Hepatocyte (in vitro differentiated cells): ENCODE measurements around the gene MAPK11. TPM values are rescaled to one million over a fixed set of nuclear protein-coding genes. Genes with fewer than 3 reads are reported as not detected.

Source experiments
- DNase-seq: peaks from one replicate; pipeline ENCODE4 v3.0.0-alpha.2; 2016; ENCODE audit warnings: low spot score
- H2AFZ ChIP-seq: fragments of 200-600 bp; sonication (generic); 2 replicates; pipeline ENCODE4 v1.6.0; 2016; ENCODE audit warnings: antibody characterized with exemption, mild to moderate bottlenecking
- H3K27ac ChIP-seq: fragments of 200-600 bp; sonication (generic); 2 replicates; pipeline ENCODE4 v1.5.1; 2016; ENCODE audit warnings: mild to moderate bottlenecking
- H3K27me3 ChIP-seq: fragments of 200-600 bp; sonication (generic); 2 replicates; pipeline ENCODE4 v1.6.1; 2016
- H3K36me3 ChIP-seq: fragments of 200-600 bp; sonication (generic); replicated peaks from 2 replicates; pipeline ENCODE4 v1.5.1; 2016; ENCODE audit warnings: low read depth; ENCODE audit not compliant: insufficient read depth
- H3K4me1 ChIP-seq: fragments of 200-600 bp; sonication (generic); 2 replicates; pipeline ENCODE4 v1.5.1; 2016; ENCODE audit warnings: mild to moderate bottlenecking, moderate library complexity; ENCODE audit not compliant: insufficient read depth
- H3K4me2 ChIP-seq: fragments of 200-600 bp; sonication (generic); 2 replicates; pipeline ENCODE4 v1.6.0; 2016
- H3K4me3 ChIP-seq: fragments of 200-600 bp; sonication (generic); 2 replicates; pipeline ENCODE4 v1.5.1; 2016; ENCODE audit warnings: mild to moderate bottlenecking
- H3K79me2 ChIP-seq: fragments of 200-600 bp; sonication (generic); 2 replicates; pipeline ENCODE4 v1.6.0; 2017; ENCODE audit warnings: mild to moderate bottlenecking
- H3K9me2 ChIP-seq: fragments of 200-600 bp; sonication (generic); replicated peaks from 2 replicates; pipeline ENCODE4 v1.6.0; 2017; ENCODE audit warnings: mild to moderate bottlenecking; ENCODE audit not compliant: insufficient read depth
- H3K9me3 ChIP-seq: fragments of 200-600 bp; sonication (generic); 2 replicates; pipeline ENCODE4 v1.5.1; 2016; ENCODE audit warnings: low read depth, mild to moderate bottlenecking
- H4K20me1 ChIP-seq: fragments of 200-600 bp; sonication (generic); 2 replicates; pipeline ENCODE4 v1.6.0; 2016; ENCODE audit warnings: mild to moderate bottlenecking; ENCODE audit not compliant: insufficient read depth, poor library complexity, severe bottlenecking
- EZH2 ChIP-seq: fragments of 200-600 bp; sonication (generic); IDR thresholded peaks from 2 replicates; pipeline ENCODE4 v1.6.1; 2016; ENCODE audit warnings: antibody characterized with exemption, mild to moderate bottlenecking, borderline replicate concordance
- EZH2phosphoT487 ChIP-seq: fragments of 200-600 bp; sonication (generic); IDR thresholded peaks from one replicate; pipeline ENCODE4 v1.6.1; 2018; ENCODE audit warnings: antibody characterized with exemption, mild to moderate bottlenecking, low read depth, moderate library complexity; ENCODE audit not compliant: unreplicated experiment, severe bottlenecking
- WGBS: methylation state at CpG from one replicate; pipeline ENCODE4 v1.1.6; 2016; ENCODE audit warnings: low lambda C conversion rate; ENCODE audit errors: missing lambda C conversion rate; 5-methylcytosine and 5-hydroxymethylcytosine counted together
- polyA plus RNA-seq: library from polyadenylated mRNA; unstranded; fragments of >200 nt; fragmentation: Nextera tagmentation; extraction: Ambion mirVana; gene quantifications from 2 replicates; pipeline ENCODE4 v1.2.1, GENCODE V29; 2016
- total RNA-seq: library from RNA; depleted of rRNA; stranded (reverse); fragments of >200 nt; gene quantifications from 2 replicates; pipeline ENCODE4 v1.2.3, GENCODE V29; 2014
- TF ChIP-seq, protein P1 (sequence below): fragments of 200-600 bp; sonication (generic); IDR thresholded peaks from 2 replicates; pipeline ENCODE4 v1.5.1; 2016; ENCODE audit warnings: antibody characterized with exemption, mild to moderate bottlenecking; ENCODE audit not compliant: poor library complexity

Gene MAPK11
- total and polyA plus RNA-seq, 2 experiments from 2014 or later: 1.1 to 2.3 TPM

- Histone ChIP-seq H3K27me3 (no peaks in the 10 kb centered on the region), H4K20me1 (peaks cover 36% of the 10 kb centered on the region), H3K4me1 (peaks cover 12% of the 10 kb centered on the region), H2AFZ (no peak overlapping the region), H3K79me2 (peaks cover 50% of the 10 kb centered on the region), H3K36me3 (no peaks in the 10 kb centered on the region), H3K4me3 (no peak overlapping the region), H3K9me2 (no peaks in the 10 kb centered on the region), H3K27ac (no peak overlapping the region), H3K9me3 (no peaks in the 10 kb centered on the region), H3K4me2 (no peak overlapping the region)
- TF ChIP-seq, protein P1, sequence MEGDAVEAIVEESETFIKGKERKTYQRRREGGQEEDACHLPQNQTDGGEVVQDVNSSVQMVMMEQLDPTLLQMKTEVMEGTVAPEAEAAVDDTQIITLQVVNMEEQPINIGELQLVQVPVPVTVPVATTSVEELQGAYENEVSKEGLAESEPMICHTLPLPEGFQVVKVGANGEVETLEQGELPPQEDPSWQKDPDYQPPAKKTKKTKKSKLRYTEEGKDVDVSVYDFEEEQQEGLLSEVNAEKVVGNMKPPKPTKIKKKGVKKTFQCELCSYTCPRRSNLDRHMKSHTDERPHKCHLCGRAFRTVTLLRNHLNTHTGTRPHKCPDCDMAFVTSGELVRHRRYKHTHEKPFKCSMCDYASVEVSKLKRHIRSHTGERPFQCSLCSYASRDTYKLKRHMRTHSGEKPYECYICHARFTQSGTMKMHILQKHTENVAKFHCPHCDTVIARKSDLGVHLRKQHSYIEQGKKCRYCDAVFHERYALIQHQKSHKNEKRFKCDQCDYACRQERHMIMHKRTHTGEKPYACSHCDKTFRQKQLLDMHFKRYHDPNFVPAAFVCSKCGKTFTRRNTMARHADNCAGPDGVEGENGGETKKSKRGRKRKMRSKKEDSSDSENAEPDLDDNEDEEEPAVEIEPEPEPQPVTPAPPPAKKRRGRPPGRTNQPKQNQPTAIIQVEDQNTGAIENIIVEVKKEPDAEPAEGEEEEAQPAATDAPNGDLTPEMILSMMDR: no peak
- TF ChIP-seq EZH2phosphoT487 (no peak), EZH2 (no peak)
- 94% methylated on average over 40 of the region's 40 CpGs for WGBS
- DNase-seq: no peak
Observed at GRCh38 chr22:50286701-50287318, 16.6 kb upstream of the MAPK11 start.

DNA sequence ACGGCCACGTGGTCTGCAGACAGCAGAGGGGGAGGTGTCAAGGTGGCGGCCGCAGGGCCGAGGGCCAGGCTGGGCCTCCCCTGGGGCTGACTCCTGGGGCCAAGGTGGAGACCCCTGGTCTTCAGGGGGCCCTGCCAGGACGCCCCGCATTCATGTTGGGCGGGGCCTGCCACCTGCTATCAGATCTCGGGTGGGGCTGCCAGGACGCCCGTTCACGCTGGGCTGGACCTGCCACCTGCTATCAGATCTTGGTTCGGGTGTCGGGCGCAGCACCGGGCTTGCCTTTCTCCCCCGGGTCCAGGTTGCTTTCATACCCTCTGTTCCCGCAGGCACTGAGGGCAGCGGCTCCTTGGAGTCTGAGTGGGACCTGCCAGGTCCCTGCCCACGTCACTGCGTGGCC is 16.1 kb upstream of the MAPK11 start:
- Histone ChIP-seq H4K20me1 (peaks cover 30% of the 10 kb centered on the region), H3K36me3 (no peaks in the 10 kb centered on the region), H3K4me2 (no peak overlapping the region), H3K27me3 (no peaks in the 10 kb centered on the region), H3K4me3 (no peak overlapping the region), H3K79me2 (peaks cover 44% of the 10 kb centered on the region), H3K4me1 (peaks cover 12% of the 10 kb centered on the region), H3K9me2 (no peaks in the 10 kb centered on the region), H3K27ac (no peak overlapping the region), H2AFZ (no peak overlapping the region), H3K9me3 (no peaks in the 10 kb centered on the region)
- DNase-seq: no peak
- TF ChIP-seq, protein P1: no peak
- TF ChIP-seq EZH2: no peak
- TF ChIP-seq EZH2phosphoT487: no peak
- 97% methylated on average over 21 of the region's 21 CpGs for WGBS

- TF ChIP-seq, protein P1: no peak
- TF ChIP-seq EZH2phosphoT487 (no peak), EZH2 (no peak)
- Histone ChIP-seq H3K9me2 (no peaks in the 10 kb centered on the region), H3K4me3 (no peak overlapping the region), H3K27me3 (no peaks in the 10 kb centered on the region), H3K36me3 (no peaks in the 10 kb centered on the region), H3K4me1 (peaks cover 12% of the 10 kb centered on the region), H3K9me3 (no peaks in the 10 kb centered on the region), H3K27ac (no peak overlapping the region), H3K4me2 (no peak overlapping the region), H4K20me1 (peaks cover 25% of the 10 kb centered on the region), H2AFZ (no peak overlapping the region), H3K79me2 (peaks cover 38% of the 10 kb centered on the region)
- DNase-seq: no peak
- WGBS: 95% methylated on average over 23 of the region's 34 CpGs
Observed at GRCh38 chr22:50285568-50286229, 15.5 kb upstream of the MAPK11 start.

- Histone ChIP-seq H3K4me2 (no peak overlapping the region), H3K36me3 (no peaks in the 10 kb centered on the region), H3K27ac (no peak overlapping the region), H3K27me3 (no peaks in the 10 kb centered on the region), H3K4me1 (peaks cover 12% of the 10 kb centered on the region), H2AFZ (no peak overlapping the region), H4K20me1 (peaks cover 17% of the 10 kb centered on the region), H3K79me2 (peaks cover 26% of the 10 kb centered on the region), H3K9me3 (no peaks in the 10 kb centered on the region), H3K4me3 (no peak overlapping the region), H3K9me2 (no peaks in the 10 kb centered on the region)
- no peak for DNase-seq
- TF ChIP-seq, protein P1: no peak
- TF ChIP-seq EZH2 (no peak), EZH2phosphoT487 (no peak)
- 92% methylated on average over 12 of the region's 13 CpGs for WGBS
Observed at GRCh38 chr22:50284479-50284878, 14.3 kb upstream of the MAPK11 start.
